HG02938 (cell line): Measurements from ENCODE around the gene KIAA1217.

Experiments used
- ATAC-seq: cut with Tn5 transposase; IDR thresholded peaks from one replicate; pipeline ENCODE4 v1.9.1; 2021; ENCODE audit warnings: mild to moderate bottlenecking, moderate library complexity; ENCODE audit not compliant: unreplicated experiment

KIAA1217 gene

DNA sequence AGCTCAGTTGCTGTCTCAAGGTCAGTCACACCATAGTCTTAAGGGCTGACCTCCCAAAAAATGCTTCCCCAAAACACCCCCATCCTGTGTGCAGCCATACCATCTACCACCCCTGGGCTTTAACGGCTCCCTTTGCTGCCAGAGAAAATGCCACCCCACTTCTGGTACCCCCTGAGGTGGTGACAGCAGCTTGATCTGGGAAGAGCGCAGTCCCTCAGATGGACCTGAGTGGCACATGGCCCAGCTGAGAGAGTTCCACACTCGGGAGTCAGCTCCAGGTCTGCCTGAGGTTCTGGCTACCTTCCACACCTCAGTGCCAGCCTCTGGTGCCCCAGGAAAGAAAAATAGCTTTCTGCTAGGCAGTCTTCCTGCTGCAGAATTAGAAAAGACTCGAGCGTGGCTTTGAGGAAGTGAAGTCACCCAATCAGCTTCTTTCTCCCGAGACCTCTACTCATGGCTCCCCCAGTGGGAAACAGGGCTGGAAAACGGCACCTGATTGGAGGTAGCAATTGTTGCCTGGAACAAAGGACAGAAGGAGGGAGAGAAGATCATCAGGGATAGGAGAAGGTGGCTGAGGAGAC is 363.0 kb downstream of the KIAA1217 start:
- no peak for ATAC-seq

DNA sequence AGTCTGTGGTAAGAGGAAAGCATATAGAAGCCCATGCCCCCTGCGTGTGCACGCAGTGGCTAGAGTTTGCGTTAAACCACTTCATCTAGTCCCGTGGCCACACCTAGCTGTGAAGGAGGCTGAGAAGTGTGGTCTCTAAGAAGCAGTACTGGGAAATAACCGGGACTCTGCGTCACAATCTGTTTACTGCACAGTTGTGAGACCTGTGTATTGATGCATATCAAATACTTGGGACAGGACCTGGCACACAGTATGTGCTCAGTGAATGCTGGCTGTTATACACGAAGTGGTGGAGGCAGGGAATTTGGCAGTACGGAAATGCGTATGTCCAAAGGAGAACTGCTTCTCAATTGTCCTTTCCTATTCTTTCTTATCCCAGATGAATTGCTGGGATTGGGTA is 365.2 kb downstream of the KIAA1217 start:
- no peak for ATAC-seq

DNA sequence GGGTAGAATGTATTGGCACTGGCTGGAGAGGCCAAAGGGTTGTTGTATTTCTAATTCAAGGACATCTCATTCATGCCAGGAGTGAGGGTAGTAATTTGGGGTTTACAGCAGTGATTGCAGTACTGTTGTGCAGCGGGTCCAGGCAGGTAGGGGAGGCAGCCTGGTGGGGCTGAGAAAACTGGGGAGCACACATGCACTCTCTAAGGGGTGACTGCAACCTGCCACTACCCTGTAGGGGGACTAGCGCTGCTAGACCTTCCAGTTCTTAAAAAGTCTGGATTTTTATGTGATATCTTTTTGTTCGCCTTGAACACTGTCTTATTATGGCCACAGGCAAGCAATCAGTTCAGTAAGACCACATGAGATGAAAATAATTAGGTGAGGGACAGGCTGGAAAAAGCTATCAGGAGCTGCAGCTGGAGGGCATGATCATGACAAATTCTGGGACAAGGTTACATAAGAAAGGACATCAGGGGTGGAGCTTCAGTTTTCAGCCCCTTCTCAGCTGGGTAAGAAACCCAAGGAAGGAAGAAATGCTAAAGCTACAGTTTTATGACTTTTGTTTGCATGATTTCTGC is 365.7 kb downstream of the KIAA1217 start:
- no peak for ATAC-seq

DNA sequence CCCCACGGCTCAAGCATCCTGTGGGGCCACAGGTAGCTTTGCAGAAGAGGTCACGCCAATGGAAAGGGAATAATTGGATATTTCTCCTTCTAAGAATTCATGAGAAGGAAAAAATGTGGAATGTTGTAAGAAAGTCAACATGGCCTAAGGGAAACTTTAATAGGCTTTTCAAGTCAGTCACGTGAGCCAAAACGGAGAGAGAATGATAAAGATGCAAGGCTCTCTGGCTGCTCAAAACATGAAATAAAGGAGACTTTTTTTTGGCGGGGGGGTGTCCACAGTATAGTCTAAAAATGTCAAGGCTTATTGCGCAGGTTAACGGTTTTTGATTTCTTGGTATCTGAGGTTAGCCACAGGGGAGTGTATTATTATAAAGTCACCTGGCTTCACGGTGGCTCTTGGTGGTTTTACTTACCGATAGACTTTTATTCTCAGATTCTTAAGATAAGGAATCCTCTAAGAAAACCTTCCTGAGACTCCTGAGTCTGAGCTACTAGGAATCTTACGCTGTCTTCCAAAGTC is 366.6 kb downstream of the KIAA1217 start:
- ATAC-seq = no peak

DNA sequence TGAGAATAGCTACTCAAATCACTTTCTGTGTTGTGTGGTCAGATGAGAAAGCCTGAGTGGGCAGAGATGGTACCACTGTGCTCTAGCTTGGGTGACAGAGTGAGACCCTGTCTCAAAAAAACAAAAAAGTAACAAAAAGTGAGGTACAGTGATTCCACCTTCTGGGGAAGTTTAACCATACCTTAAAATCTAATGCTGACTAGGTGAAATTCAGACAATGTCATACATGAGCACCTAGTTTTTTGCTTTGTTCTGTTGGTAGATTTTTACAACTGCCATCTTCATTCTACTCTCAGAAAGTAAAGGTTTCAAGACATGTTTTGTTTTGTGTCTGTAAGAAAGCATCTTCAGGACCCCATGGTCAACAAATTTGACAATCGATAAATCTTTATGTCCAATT is 370.5 kb downstream of the KIAA1217 start:
- no peak for ATAC-seq

DNA sequence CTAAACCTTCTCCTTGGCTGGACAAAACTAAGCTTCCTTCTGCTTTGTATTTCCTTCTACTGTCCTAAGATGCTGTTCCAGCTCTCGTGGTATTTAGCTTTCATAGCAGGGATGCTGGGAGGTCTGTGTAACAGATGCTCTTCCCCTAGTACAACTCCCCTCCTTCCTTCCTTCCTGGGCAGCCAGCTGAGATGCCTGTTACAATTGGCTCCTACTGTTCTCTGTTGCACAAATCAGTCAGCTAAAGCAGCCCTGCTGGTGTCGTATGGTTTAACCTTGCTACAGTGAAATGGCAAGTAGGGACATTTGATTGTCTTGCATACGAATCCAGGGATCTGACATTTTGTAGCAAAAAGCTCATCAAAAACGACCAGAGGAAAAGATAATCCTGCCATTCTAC is 371.0 kb downstream of the KIAA1217 start:
- no peak for ATAC-seq

DNA sequence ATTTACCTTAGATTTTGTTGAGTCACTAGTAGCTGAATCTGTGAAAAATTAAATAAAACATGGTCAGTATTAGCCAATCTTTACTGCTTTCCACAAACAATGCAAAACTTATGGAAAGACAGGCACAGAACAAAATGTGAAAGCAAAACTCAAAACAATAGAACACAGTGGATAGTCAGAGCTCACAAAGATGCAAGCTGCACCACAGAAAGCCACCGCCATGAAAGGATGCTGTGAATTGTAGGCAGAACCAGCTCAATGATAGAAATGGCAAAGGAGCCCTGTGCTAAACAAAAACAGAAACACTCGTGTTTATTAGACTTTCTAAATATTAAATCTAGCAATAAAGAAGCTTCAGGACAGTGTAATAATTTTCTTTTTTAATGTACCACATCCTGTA is 380.3 kb downstream of the KIAA1217 start:
- no peak for ATAC-seq

DNA sequence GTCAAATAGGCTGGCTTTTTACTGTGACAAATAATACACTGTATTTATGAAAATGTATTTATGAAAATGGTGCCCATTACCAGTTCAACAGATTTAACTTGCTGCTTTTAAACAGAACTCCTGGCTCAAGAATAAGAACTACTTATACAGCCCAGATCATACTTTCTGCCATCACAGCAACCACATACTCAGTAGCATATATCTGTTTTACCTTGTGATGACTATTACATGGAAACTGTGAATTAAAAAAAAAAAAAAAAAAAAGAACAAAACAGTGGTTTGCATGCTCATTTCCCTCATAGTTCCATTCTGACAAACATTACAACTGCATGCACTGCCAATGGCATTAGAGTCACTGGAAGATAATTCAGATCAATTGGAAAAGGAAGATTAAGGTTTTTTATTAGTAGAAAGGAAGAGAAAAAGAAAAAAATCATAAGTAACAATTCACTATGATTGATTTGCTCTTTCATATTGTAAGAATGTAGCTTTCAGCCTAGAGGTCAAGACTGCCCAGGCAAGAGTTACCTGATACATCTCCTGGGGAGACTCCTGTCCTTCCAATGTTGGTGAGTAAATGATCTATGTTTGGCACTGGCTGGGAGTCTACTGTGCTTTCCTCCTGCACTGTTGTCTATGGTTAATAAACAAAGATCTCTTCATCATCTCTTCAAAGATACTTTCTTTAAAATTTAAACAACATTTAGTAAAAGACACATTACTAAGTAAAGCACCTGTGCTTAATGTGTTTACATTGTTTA is 381.9 kb downstream of the KIAA1217 start:
- no peak for ATAC-seq

DNA sequence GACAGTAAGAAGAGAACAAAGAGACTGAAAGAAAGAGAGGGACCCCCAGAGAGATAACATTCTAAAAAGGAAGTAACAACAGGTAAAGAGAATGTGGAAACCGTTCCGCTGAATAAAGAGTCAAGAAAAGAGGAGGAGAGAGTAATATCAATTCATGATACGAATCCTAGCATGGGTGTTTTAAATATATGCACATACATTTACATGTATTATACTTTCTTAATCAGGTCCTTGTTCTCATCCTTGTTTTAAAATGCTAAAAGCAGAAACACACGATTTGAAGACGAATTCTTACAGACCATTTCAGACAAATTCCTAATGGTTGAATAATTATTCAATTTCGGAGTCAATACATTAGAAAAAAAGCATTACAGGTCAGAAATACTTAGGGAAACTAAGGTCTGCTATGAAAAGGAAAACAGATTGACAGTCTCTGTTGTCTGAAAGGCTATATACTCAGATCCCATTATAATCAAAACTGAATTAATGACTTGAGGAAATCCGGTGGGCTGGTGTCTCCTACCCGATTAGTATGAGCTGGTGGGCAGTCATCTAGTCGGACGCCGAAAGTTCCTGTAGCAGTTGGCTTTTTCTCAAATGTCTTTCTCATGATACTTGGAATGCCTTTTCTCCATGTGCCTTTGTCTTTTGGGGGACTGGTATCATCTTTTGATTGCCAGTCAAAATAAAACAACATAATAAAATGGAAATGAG is 387.4 kb downstream of the KIAA1217 start:
- no peak for ATAC-seq

DNA sequence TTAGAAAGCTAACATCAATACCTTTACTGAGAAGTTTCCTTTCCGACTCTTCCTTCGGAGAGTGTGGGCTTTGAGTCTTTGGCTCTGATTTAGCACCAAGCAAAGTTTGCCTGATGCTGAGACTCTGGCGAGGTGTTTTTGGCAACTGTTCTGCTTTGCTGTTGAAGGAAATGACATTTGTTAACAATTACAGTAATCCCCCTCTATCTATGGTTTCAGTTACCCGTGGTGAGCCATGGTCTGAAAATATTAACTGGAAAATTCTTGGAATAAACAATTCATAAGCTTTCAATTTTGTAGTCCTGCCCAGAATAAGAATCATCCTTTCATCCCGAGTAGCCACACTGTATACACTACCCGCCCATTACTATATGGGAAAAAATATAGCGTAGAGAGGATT is 388.5 kb downstream of the KIAA1217 start:
- no peak for ATAC-seq
